Stimulated activated CD4-positive, alpha-beta T cell treated with anti-CD3 and anti-CD28 coated beads, Interleukin-15, amount 100 ng/mL, for 24 hours (primary cell): ENCODE measurements around the gene LAMA5.

ENCODE experiments used
- DNase-seq: peaks from one replicate; pipeline ENCODE4 v3.0.0-alpha.2; 2020

LAMA5 gene

GRCh38 chr20:62358171-62359042 lies 8.7 kb downstream of the LAMA5 start:
- no peak for DNase-seq

GRCh38 chr20:62357681-62358080 lies 9.4 kb downstream of the LAMA5 start:
- no peak for DNase-seq

- DNase-seq = no peak
Observed at GRCh38 chr20:62357187-62357667, 9.9 kb downstream of the LAMA5 start.

GRCh38 chr20:62356589-62357186 lies 10.4 kb downstream of the LAMA5 start:
- DNase-seq = no peak

- DNase-seq = no peak
Observed at GRCh38 chr20:62355878-62356588, 11.1 kb downstream of the LAMA5 start.

- no peak for DNase-seq
Observed at GRCh38 chr20:62355516-62355877, 11.6 kb downstream of the LAMA5 start.

GRCh38 chr20:62354811-62355341 lies 12.2 kb downstream of the LAMA5 start:
- no peak for DNase-seq

GRCh38 chr20:62354031-62354808 lies 12.9 kb downstream of the LAMA5 start:
- no peak for DNase-seq

GRCh38 chr20:62353289-62354030 lies 13.7 kb downstream of the LAMA5 start:
- DNase-seq = no peak

- DNase-seq = no peak
Observed at GRCh38 chr20:62352402-62353288, 14.5 kb downstream of the LAMA5 start.

GRCh38 chr20:62351469-62352401 lies 15.4 kb downstream of the LAMA5 start:
- no peak for DNase-seq

GRCh38 chr20:62350629-62351422 lies 16.3 kb downstream of the LAMA5 start:
- no peak for DNase-seq

- no peak for DNase-seq
Observed at GRCh38 chr20:62350098-62350628, 16.9 kb downstream of the LAMA5 start.

- no peak for DNase-seq
Observed at GRCh38 chr20:62349556-62350097, 17.5 kb downstream of the LAMA5 start.

GRCh38 chr20:62348604-62349003 lies 18.5 kb downstream of the LAMA5 start:
- DNase-seq = no peak

- DNase-seq = no peak
Observed at GRCh38 chr20:62347445-62347844, 19.7 kb downstream of the LAMA5 start.

- no peak for DNase-seq
Observed at GRCh38 chr20:62347151-62347404, 20.0 kb downstream of the LAMA5 start.

- no peak for DNase-seq
Observed at GRCh38 chr20:62346398-62347150, 20.5 kb downstream of the LAMA5 start.
